Astrocyte (in vitro differentiated cells and primary cell): ENCODE results near the gene ARHGAP24. TPM values are rescaled to one million over a fixed set of nuclear protein-coding genes. Genes with fewer than 3 reads are reported as not detected.

ENCODE experiments used
- DNase-seq: peaks from one replicate; pipeline ENCODE4 v3.0.0-alpha.2; 2010; ENCODE audit warnings: low read depth
- FAIRE-seq: peaks from 2 replicates; lab custom pipeline; 2011; peaks lifted over from hg19 to GRCh38; lab: Jason Lieb, UNC
- H2AFZ ChIP-seq: 2 replicates; pipeline ENCODE4 v1.6.0; 2012; ENCODE audit warnings: low read depth, low read length, inconsistent platforms
- H3K27ac ChIP-seq: 2 replicates; pipeline ENCODE4 v1.5.1; 2011; ENCODE audit warnings: low read depth, low read length, inconsistent platforms
- H3K27me3 ChIP-seq: 2 replicates; pipeline ENCODE4 v1.6.0; 2011; ENCODE audit warnings: low read length, inconsistent platforms; ENCODE audit not compliant: insufficient read depth
- H3K36me3 ChIP-seq: 2 replicates; pipeline ENCODE4 v1.5.1; 2011; ENCODE audit warnings: low read length, inconsistent platforms; ENCODE audit not compliant: insufficient read depth
- H3K4me1 ChIP-seq: 2 replicates; pipeline ENCODE4 v1.5.1; 2011; ENCODE audit warnings: low read length, inconsistent platforms; ENCODE audit not compliant: insufficient read depth
- H3K4me2 ChIP-seq: 2 replicates; pipeline ENCODE4 v1.6.0; 2012; ENCODE audit warnings: low read length, inconsistent platforms
- H3K4me3 ChIP-seq: 2 replicates; pipeline ENCODE4 v1.5.1; 2011; ENCODE audit warnings: low read depth, mild to moderate bottlenecking, low read length, inconsistent platforms; ENCODE audit not compliant: insufficient read depth
- H3K79me2 ChIP-seq: 2 replicates; pipeline ENCODE4 v1.6.0; 2012; ENCODE audit warnings: mild to moderate bottlenecking, low read length, inconsistent platforms; ENCODE audit not compliant: insufficient read depth
- H3K9ac ChIP-seq: 2 replicates; pipeline ENCODE4 v1.6.0; 2012; ENCODE audit warnings: mild to moderate bottlenecking, low read length, inconsistent platforms
- H3K9me3 ChIP-seq: 2 replicates; pipeline ENCODE4 v1.5.1; 2012; ENCODE audit warnings: low read depth, mild to moderate bottlenecking, low read length, inconsistent platforms; ENCODE audit not compliant: insufficient read depth
- H4K20me1 ChIP-seq: 2 replicates; pipeline ENCODE4 v1.6.0; 2012; ENCODE audit warnings: low read length, inconsistent platforms; ENCODE audit not compliant: insufficient read depth
- H3K27ac Mint-ChIP-seq: one replicate; pipeline ENCODE4 v1.8.0; 2021; ENCODE audit warnings: mild to moderate bottlenecking, mixed read lengths; ENCODE audit not compliant: unreplicated experiment
- H3K27me3 Mint-ChIP-seq: one replicate; pipeline ENCODE4 v1.8.0; 2021; ENCODE audit warnings: low read depth, mixed read lengths; ENCODE audit not compliant: unreplicated experiment
- H3K36me3 Mint-ChIP-seq: one replicate; pipeline ENCODE4 v1.8.0; 2021; ENCODE audit warnings: low read depth, mixed read lengths; ENCODE audit not compliant: unreplicated experiment
- H3K4me1 Mint-ChIP-seq: one replicate; pipeline ENCODE4 v1.8.0; 2021; ENCODE audit warnings: low read depth, mixed read lengths; ENCODE audit not compliant: unreplicated experiment
- H3K4me3 Mint-ChIP-seq: one replicate; pipeline ENCODE4 v1.8.0; 2021; ENCODE audit warnings: mild to moderate bottlenecking, moderate library complexity, mixed read lengths; ENCODE audit not compliant: unreplicated experiment
- H3K9me3 Mint-ChIP-seq: one replicate; pipeline ENCODE4 v1.8.0; 2021; ENCODE audit warnings: mild to moderate bottlenecking, mixed read lengths; ENCODE audit not compliant: unreplicated experiment
- CTCF ChIP-seq: IDR thresholded peaks from 2 replicates; pipeline ENCODE4 v1.5.1; 2011; ENCODE audit warnings: low read depth, mild to moderate bottlenecking, inconsistent platforms, low read length, moderate library complexity; ENCODE audit not compliant: insufficient read depth
- EZH2 ChIP-seq: IDR thresholded peaks from 2 replicates; pipeline ENCODE4 v1.6.1; 2012; ENCODE audit warnings: mild to moderate bottlenecking, low read length, inconsistent platforms; ENCODE audit not compliant: insufficient read depth
- total RNA-seq: library from RNA; stranded (reverse); gene quantifications from 2 replicates; pipeline ENCODE4 v1.2.1, GENCODE V29; 2021

The ARHGAP24 gene
- total RNA-seq, 1 donor from 2014 or later: 2.1 TPM

- Mint-ChIP-seq H3K4me3 (no peak overlapping the region), H3K4me1 (peaks cover 27% of the 10 kb centered on the region), H3K36me3 (no peaks in the 10 kb centered on the region), H3K27me3 (no peaks in the 10 kb centered on the region), H3K27ac (peak overlapping the region; percentile 67), H3K9me3 (no peaks in the 10 kb centered on the region)
- H3K36me3 ChIP-seq: no peaks in the 10 kb centered on the region
- H3K4me2 ChIP-seq: peak overlapping the region; percentile 14
- H4K20me1 ChIP-seq: peaks cover 3% of the 10 kb centered on the region
- peaks cover 20% of the 10 kb centered on the region for H3K4me1 ChIP-seq
- H3K4me3 ChIP-seq: no peak overlapping the region
- no peaks in the 10 kb centered on the region for H3K27me3 ChIP-seq
- FAIRE-seq (peak; percentile 23), DNase-seq (peak; percentile 80)
- no peak for TF ChIP-seq CTCF
- TF ChIP-seq EZH2: no peak
- H3K9me3 ChIP-seq: no peaks in the 10 kb centered on the region
- peak overlapping the region; percentile 1 for H3K9ac ChIP-seq
- H3K27ac ChIP-seq: no peak overlapping the region
- no peaks in the 10 kb centered on the region for H3K79me2 ChIP-seq
- H2AFZ ChIP-seq: no peak overlapping the region
Observed at GRCh38 chr4:85826060-85826678, 351.2 kb downstream of the ARHGAP24 start.

- H3K79me2 ChIP-seq: no peaks in the 10 kb centered on the region
- H2AFZ ChIP-seq: peak overlapping the region; percentile 42
- Mint-ChIP-seq H3K9me3 (no peaks in the 10 kb centered on the region), H3K36me3 (no peaks in the 10 kb centered on the region), H3K27me3 (no peaks in the 10 kb centered on the region), H3K4me1 (peaks cover 29% of the 10 kb centered on the region), H3K27ac (peak overlapping the region; percentile 47), H3K4me3 (no peak overlapping the region)
- FAIRE-seq (peak; percentile 32), DNase-seq (peak; percentile 61)
- H3K27me3 ChIP-seq: no peaks in the 10 kb centered on the region
- peaks cover 20% of the 10 kb centered on the region for H3K4me1 ChIP-seq
- H3K9ac ChIP-seq: peak overlapping the region; percentile 65
- H3K27ac ChIP-seq: peak overlapping the region; percentile 53
- H3K4me2 ChIP-seq: peak overlapping the region; percentile 79
- peaks cover 3% of the 10 kb centered on the region for H4K20me1 ChIP-seq
- TF ChIP-seq CTCF: no peak
- TF ChIP-seq EZH2: no peak
- peak overlapping the region; percentile 42 for H3K4me3 ChIP-seq
- H3K9me3 ChIP-seq: no peaks in the 10 kb centered on the region
- H3K36me3 ChIP-seq: no peaks in the 10 kb centered on the region
Observed at GRCh38 chr4:85828027-85828890, 353.3 kb downstream of the ARHGAP24 start.
